ENCODE data around the gene ESYT1. TPM values are rescaled to one million over a fixed set of nuclear protein-coding genes. Genes with fewer than 3 reads are reported as not detected.

Gene ESYT1
- total and polyA plus RNA-seq, 11 donors: 17.0 to 81.1 (median 43.4) TPM

DNA sequence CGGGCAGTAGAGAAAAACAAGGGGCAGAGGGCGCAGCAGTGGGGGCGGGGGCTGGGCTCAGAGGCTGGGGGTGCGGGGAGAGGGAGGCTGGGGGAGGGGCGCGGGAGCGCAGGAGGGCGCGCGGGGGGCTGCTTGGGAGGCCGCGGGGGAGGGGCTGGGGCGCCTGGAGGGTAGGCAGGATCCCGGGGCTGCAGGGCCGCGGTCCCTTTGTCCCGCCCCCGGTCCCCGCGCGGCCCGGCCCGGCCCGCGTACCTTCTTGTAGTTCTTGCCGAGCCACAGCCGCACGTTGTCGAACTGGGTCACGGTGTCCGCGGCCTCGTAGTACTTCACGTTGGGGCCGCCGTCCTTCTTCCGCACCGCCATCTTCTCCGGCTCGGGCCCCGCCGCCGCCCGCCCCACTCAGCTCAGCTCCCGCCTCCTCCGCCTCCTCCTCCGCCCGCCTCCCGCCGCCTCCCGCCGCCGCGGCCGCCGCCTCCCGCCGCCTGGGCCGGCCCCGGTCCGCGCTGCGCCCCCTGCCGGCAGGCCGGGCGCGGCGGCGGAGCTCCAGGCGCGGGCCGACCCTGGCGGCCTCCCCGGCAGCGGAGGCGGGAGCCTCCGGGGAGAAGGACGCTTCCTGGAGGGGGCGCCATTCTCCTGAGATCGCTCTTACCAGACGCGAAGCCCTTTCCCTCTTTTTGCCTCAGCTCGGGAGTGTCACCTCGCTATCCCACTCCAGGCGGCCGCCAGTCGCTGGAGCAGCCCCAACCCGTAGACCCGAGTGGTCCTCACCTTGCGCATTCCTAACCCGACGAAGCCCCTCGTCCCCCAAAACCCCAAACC, 61.2 kb downstream of the ESYT1 start, which contains the start of gene SMARCC2:
Gene SMARCC2, minus strand, starts transcription at position 385 of the 819 bp plus-strand sequence. Its CDS starts 22 bp downstream, at position 363.
- Histone ChIP-seq H3K36me3 (peaks cover 0 to 33% (median 26%) of the 10 kb centered on the region in 9 donors), H3K27ac (peak within 1 kb of the TSS; percentile 73 to 98 (median 91)), H3K4me3 (peak within 1 kb of the TSS; percentile 60 to 99 (median 84)), H3K27me3 (no peaks in the 10 kb centered on the region), H3K4me1 (peaks cover 0 to 38% (median 17%) of the 10 kb centered on the region in 12 donors), H3K9me3 (no peaks in the 10 kb centered on the region)
- WGBS, 4 donors: 0 to 2% (median 0%) methylated on average over 42 to 92 of the region's 93 CpGs
- DNase-seq (peak; percentile 87 to 94 (median 91)), ATAC-seq (peak; percentile 85 to 94 (median 88))
- peak; percentile 61 to 87 (median 72) for TF ChIP-seq CTCF (IDR thresholded peaks at IDR 0.05)
- TF ChIP-seq POLR2A (IDR thresholded peaks at IDR 0.05): peak in 1 of 2 donors; percentile 30
- intact Hi-C loops (cut with DNase I): loop anchor here (1.0 to 10.0 kb wide), 6 partner anchors 31 to 145 kb away; partner anchors contain the start of genes ZC3H10 (in 6 of the 10), MYL6 (in 1 of the 10), NABP2 (in 1 of the 10) and RNF41 (in 1 of the 10)

DNA sequence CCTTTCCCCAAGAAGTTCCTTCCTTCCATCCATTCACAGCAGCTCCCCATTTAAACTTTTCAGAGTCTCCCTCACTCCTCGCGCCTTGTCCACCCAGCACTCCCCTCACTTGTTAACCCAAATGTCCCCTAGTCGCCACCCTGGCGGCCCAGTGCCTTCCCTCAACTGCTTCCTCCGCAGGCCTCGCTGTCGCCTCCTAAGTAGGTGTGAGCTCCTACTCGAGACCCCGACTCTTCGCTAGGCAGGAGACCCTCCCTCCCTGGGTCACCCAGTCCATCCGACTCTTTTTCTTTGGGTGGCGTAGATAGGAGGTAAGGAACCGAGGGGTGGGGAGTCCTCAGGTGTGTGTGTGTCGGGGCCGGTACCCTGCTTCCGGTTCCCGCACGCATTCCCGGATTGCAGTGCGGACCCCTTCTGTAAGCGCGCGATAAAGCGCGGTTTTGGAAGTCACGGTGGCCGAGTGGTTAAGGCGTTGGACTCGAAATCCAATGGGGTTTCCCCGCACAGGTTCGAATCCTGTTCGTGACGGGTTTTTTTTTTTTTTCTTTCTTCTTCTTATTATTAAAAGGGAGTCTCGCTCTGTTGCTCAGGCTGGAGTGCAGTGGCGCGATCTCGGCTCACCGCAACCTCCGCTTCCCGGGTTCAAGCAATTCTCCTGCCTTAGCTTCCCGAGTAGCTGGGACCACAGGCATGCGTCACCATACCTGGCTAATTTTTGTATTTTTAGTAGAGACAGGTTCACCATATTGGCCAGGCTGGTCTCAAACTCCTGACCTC, 62.0 kb downstream of the ESYT1 start:
- peak overlapping the region; percentile 50 to 99 (median 84) for H3K4me3 ChIP-seq
- H3K27ac ChIP-seq: peak overlapping the region; percentile 73 to 98 (median 91)
- intact Hi-C loops (cut with DNase I): loop anchor here (1.0 to 10.0 kb wide), 14 partner anchors 31 to 277 kb away; partner anchors contain the start of genes ZC3H10 (in 6 of the 10), SPRYD4 (in 4 of the 10), NABP2 (in 2 of the 10) and CS (in 1 of the 10)
- WGBS, 4 donors: 1 to 2% (median 2%) methylated on average over 41 to 42 of the region's 42 CpGs
- peaks cover 0 to 25% (median 18%) of the 10 kb centered on the region in 9 donors for H3K36me3 ChIP-seq
- no peak for TF ChIP-seq POLR2A (IDR thresholded peaks at IDR 0.05)
- TF ChIP-seq CTCF (IDR thresholded peaks at IDR 0.05): peak in 1 of 12 donors; percentile 14
- peaks cover 0 to 38% (median 17%) of the 10 kb centered on the region in 12 donors for H3K4me1 ChIP-seq
- H3K27me3 ChIP-seq: no peaks in the 10 kb centered on the region
- peak; percentile 68 to 90 (median 72) for DNase-seq
- peak; percentile 43 to 73 (median 60) for ATAC-seq
- no peaks in the 10 kb centered on the region for H3K9me3 ChIP-seq

- H3K27ac ChIP-seq: peak overlapping the region in 11 of 12 donors; percentile 73 to 98 (median 91)
- 25 to 29% (median 27%) methylated on average over 9 of the region's 9 CpGs for WGBS, 4 donors
- H3K9me3 ChIP-seq: no peaks in the 10 kb centered on the region
- ATAC-seq: no peak
- no peaks in the 10 kb centered on the region for H3K27me3 ChIP-seq
- intact Hi-C loops (cut with DNase I): loop anchor here in 7 of 10 donors (2.0 to 10.0 kb wide), 8 partner anchors 34 to 277 kb away; partner anchors contain the start of genes SPRYD4 (in 4 of the 7), CS (in 1 of the 7) and NABP2 (in 1 of the 7)
- no peak for DNase-seq
- H3K4me3 ChIP-seq: peak overlapping the region; percentile 50 to 99 (median 84)
- TF ChIP-seq POLR2A (IDR thresholded peaks at IDR 0.05) (no peak), CTCF (IDR thresholded peaks at IDR 0.05) (no peak)
- peaks cover 0 to 38% (median 17%) of the 10 kb centered on the region in 12 donors for H3K4me1 ChIP-seq
- peaks cover 0 to 19% (median 12%) of the 10 kb centered on the region in 9 donors for H3K36me3 ChIP-seq
These were observed 62.7 kb downstream of the ESYT1 start for GRCh38 chr12:56190695-56191155.

Data from heart left ventricle (tissue), 16 donors.